ENCODE measurements around the gene SMIM21.

The SMIM21 gene

DNA sequence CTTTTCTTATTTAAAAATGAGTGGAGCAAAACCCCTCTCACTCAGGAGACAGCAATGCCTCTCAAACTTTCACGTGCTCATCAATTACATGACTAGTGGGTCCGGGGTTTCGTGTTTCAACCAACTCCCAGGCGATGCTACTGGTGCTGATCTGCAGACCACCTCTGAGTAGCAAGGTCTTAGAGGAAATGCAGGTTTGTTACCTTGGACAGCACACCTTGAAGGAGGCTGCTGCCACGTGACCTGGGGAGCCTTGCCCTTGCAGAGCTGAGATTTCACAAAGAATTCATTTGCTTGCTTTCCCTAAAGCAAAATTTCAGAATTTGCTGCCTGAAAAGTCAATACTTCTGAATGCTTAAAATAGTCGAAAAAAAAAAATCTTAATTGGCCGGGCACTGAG, 32.4 kb downstream of the SMIM21 start:
- TF ChIP-seq, protein P1, sequence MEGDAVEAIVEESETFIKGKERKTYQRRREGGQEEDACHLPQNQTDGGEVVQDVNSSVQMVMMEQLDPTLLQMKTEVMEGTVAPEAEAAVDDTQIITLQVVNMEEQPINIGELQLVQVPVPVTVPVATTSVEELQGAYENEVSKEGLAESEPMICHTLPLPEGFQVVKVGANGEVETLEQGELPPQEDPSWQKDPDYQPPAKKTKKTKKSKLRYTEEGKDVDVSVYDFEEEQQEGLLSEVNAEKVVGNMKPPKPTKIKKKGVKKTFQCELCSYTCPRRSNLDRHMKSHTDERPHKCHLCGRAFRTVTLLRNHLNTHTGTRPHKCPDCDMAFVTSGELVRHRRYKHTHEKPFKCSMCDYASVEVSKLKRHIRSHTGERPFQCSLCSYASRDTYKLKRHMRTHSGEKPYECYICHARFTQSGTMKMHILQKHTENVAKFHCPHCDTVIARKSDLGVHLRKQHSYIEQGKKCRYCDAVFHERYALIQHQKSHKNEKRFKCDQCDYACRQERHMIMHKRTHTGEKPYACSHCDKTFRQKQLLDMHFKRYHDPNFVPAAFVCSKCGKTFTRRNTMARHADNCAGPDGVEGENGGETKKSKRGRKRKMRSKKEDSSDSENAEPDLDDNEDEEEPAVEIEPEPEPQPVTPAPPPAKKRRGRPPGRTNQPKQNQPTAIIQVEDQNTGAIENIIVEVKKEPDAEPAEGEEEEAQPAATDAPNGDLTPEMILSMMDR (IDR thresholded peaks at IDR 0.05; ENCODE audit: low read depth, low read length, missing control alignments), result no peak
- no peak overlapping the region for H3K4me3 ChIP-seq (replicated peaks; ENCODE audit: low read depth, low read length)
- no peak for DNase-seq (ENCODE audit: extremely low read depth, low read depth)

DNA sequence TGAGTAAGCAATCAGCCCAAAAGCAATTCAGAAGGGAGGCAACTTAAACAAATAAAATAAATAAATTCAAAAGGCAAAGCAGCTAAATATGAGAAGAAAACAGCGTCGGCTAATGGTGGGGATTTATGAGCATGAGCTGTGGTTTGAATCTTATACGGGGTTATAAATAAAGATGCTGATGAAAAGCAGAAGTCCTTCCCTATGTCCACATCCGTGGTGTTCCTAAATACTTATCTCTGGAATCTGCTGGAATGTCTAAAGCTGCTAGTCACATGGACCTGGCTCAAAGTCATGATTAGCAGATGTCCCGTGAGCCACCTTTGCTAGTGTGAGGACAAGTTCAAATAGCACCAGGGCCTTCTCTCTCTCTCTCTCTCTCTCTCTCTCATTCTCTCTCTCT, 33.8 kb downstream of the SMIM21 start:
- H3K4me3 ChIP-seq (replicated peaks; ENCODE audit: low read depth, low read length), result no peak overlapping the region
- TF ChIP-seq, protein P1 (IDR thresholded peaks at IDR 0.05; ENCODE audit: low read depth, low read length, missing control alignments), result no peak
- DNase-seq (ENCODE audit: extremely low read depth, low read depth), result peak; percentile 25

DNA sequence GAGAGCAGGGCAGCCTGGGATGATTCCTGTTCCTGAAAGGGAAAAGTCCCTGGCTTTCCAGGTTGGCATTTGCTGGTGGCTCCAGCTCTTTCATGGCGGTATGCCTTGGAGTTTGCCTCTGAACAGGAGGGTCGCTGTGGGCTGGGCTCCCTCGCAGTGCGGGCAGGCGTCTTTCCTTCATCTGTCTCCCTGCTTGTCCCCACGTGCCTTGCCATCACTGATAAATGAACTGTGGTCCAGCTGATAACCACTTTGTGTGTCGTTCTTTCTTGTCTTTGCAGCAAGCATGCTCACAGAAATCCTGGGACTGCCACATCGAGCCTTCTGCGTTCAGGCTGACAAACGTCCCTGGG, 35.3 kb downstream of the SMIM21 start:
- TF ChIP-seq, protein P1 (IDR thresholded peaks at IDR 0.05; ENCODE audit: low read depth, low read length, missing control alignments), result no peak
- H3K4me3 ChIP-seq (replicated peaks; ENCODE audit: low read depth, low read length), result no peak overlapping the region
- no peak for DNase-seq (ENCODE audit: extremely low read depth, low read depth)

DNA sequence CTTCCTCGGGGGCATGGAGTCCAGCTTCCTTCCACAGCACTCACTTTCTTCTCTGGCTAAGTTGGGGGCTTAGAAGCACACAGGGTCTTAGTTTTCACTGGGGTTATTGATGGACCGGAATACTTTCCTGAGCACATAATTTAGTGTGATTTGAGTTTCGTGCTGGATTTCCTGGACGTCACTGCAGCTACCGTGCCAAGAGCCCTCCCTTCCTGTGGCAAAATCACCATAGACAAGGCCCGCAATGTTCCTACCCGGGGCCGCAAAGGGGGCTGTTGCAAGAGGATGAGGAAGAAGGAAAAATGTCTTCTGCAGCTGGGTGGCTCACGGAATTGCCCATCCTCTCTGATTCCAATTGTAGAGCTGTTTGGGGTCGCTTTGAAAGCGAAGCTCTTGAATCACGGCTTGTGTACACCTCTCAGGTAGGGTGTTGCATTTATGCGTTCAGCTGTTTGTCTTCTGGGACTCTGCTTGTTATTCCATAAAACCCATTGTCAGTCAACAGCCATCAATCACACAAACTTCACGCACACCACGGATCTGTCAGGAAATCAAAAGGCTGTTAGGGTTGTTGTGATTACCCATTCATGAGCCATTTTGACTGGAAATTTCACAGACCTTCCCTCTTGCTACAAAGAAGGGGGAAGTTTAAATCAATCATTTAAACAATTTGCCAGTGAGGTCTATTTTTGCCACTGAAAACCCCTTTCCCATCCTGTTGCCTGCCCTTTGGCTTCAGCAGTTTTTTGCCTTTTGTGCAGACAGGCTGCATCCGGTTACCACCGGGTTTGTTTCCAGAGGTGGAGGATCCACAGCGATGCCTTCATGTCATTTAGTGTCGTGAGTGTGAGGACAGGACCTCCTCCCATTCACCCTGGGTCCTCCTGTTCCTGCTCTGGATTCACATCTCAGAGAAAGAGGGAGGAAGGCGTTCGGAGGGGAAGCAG, 36.0 kb downstream of the SMIM21 start:
- TF ChIP-seq, protein P1 (IDR thresholded peaks at IDR 0.05; ENCODE audit: low read depth, low read length, missing control alignments), result no peak
- DNase-seq (ENCODE audit: extremely low read depth, low read depth), result no peak
- H3K4me3 ChIP-seq (replicated peaks; ENCODE audit: low read depth, low read length), result no peak overlapping the region

DNA sequence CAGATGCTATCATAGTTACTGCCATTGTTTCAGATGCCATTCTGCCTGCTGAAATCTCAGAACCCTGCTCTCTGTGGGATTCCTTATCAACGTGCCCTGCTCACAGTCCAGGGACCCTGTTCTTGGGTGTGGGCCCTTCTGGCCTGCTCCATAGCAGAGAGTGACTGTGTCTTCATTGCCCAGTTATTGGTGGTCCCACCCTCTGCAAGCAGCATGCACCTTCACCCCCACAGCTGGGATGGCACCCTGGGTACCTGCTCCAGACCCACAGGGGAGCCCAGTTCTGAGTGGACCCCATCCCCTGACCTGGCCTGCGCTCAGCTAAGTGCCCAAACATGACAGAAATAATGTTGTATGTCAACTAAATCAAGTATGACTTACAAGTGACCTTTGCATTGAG, 36.6 kb downstream of the SMIM21 start:
- H3K4me3 ChIP-seq (replicated peaks; ENCODE audit: low read depth, low read length), result no peak overlapping the region
- no peak for DNase-seq (ENCODE audit: extremely low read depth, low read depth)
- TF ChIP-seq, protein P1 (IDR thresholded peaks at IDR 0.05; ENCODE audit: low read depth, low read length, missing control alignments), result no peak

DNA sequence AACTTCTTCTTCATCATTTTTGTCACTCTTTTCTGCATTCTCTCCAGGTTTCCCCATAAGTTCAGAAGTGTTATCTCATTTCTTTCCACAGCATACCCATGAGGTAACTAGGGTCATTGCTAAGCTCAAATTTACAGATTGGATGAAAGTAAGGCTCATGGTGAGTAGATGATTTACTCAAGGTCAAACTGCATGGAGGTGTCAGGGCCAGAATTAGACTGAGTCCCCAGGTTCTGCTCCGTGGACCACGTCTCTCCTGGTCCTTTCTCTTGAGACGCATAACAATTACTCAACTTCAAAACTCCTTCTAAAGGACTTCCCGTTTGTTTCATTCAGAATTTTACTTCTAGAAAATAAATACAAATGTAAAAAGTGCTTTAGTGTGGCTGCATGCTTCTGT, 43.4 kb downstream of the SMIM21 start:
- no peak for DNase-seq (ENCODE audit: extremely low read depth, low read depth)
- TF ChIP-seq, protein P1 (IDR thresholded peaks at IDR 0.05; ENCODE audit: low read depth, low read length, missing control alignments), result no peak
- no peak overlapping the region for H3K4me3 ChIP-seq (replicated peaks; ENCODE audit: low read depth, low read length)
